HUDEP-2 (cell line): Measurements from ENCODE around the gene JAG2.

Source experiments
- DNase-seq, 76 experiments: peaks; one replicate each; lab custom pipeline; 2025; ENCODE audit not compliant: unreplicated experiment in 76 of 76; lab: John Stamatoyannopoulos, UW

Gene JAG2

GRCh38 chr14:105142651-105143450 is 25.7 kb downstream of the JAG2 start:
- no peak for DNase-seq

- DNase-seq, result no peak
Measured at GRCh38 chr14:105141486-105142281, 26.9 kb downstream of the JAG2 start.

GRCh38 chr14:105141026-105141425 is 27.6 kb downstream of the JAG2 start:
- DNase-seq, result no peak

GRCh38 chr14:105140581-105140980 is 28.0 kb downstream of the JAG2 start:
- no peak for DNase-seq

- no peak for DNase-seq
Measured at GRCh38 chr14:105139831-105140239, 28.7 kb downstream of the JAG2 start.

GRCh38 chr14:105139212-105139825 is 29.3 kb downstream of the JAG2 start:
- no peak for DNase-seq

GRCh38 chr14:105138551-105139111 is 29.9 kb downstream of the JAG2 start:
- DNase-seq, result no peak

GRCh38 chr14:105138021-105138541 is 30.5 kb downstream of the JAG2 start:
- no peak for DNase-seq

GRCh38 chr14:105137481-105138020 is 31.0 kb downstream of the JAG2 start:
- no peak for DNase-seq

- DNase-seq, result no peak
Measured at GRCh38 chr14:105136401-105137322, 31.9 kb downstream of the JAG2 start.

GRCh38 chr14:105135700-105136395 is 32.7 kb downstream of the JAG2 start:
- DNase-seq, result no peak

GRCh38 chr14:105132921-105133654 is 35.5 kb downstream of the JAG2 start:
- DNase-seq, result no peak

- DNase-seq, result no peak
Measured at GRCh38 chr14:105131241-105131640, 37.3 kb downstream of the JAG2 start.

GRCh38 chr14:105128059-105128458 is 40.5 kb downstream of the JAG2 start:
- no peak for DNase-seq

GRCh38 chr14:105126981-105127329 is 41.6 kb downstream of the JAG2 start:
- no peak for DNase-seq

- DNase-seq, result no peak
Measured at GRCh38 chr14:105126126-105126980, 42.2 kb downstream of the JAG2 start.

GRCh38 chr14:105124823-105125222 is 43.8 kb downstream of the JAG2 start:
- no peak for DNase-seq
